H1 (cell line): ENCODE data around the gene DOC2A. TPM values are rescaled to one million over a fixed set of nuclear protein-coding genes. Genes with fewer than 3 reads are reported as not detected.

Experiments used
- CTCF ChIA-PET: fragments of 300-600 bp; sonication (Branson Sonifier 250); formaldehyde crosslinking; loops from one replicate; lab custom pipeline; 2021; ENCODE audit not compliant: partially characterized antibody; lab: Charles Lee
- POLR2A ChIA-PET: fragments of 300-600 bp; sonication (Branson Sonifier 250); formaldehyde crosslinking; loops from one replicate; lab custom pipeline; 2021; ENCODE audit warnings: inconsistent platforms; ENCODE audit not compliant: partially characterized antibody; lab: Charles Lee
- DNase-seq, 2 experiments: peaks; one replicate each; pipeline versions ENCODE4 v3.0.0 to v3.0.0-alpha.2; 2010 to 2022; ENCODE audit warnings: low spot score in 2 of 2, low read depth in 1 of 2, mixed read lengths in 1 of 2
- FAIRE-seq: peaks from 2 replicates; lab custom pipeline; 2011; peaks lifted over from hg19 to GRCh38; lab: Jason Lieb, UNC
- H2AFZ ChIP-seq: 2 replicates; pipeline ENCODE4 v1.8.1; 2012; ENCODE audit warnings: low read length, inconsistent platforms
- H2AK5ac ChIP-seq: 2 replicates; pipeline ENCODE4 v1.6.1; 2013; ENCODE audit warnings: low read depth, low read length
- H2BK120ac ChIP-seq: replicated peaks from 2 replicates; pipeline ENCODE3; 2013; ENCODE audit warnings: low read depth, low read length, inconsistent platforms
- H2BK12ac ChIP-seq: 2 replicates; pipeline ENCODE4 v1.6.1; 2013; ENCODE audit warnings: low read depth, low read length
- H2BK15ac ChIP-seq: 2 replicates; pipeline ENCODE4 v1.6.1; 2013; ENCODE audit warnings: low read length
- H2BK20ac ChIP-seq: 2 replicates; pipeline ENCODE4 v1.6.1; 2013; ENCODE audit warnings: low read length
- H2BK5ac ChIP-seq: 2 replicates; pipeline ENCODE4 v1.6.1; 2013; ENCODE audit warnings: low read depth, low read length
- H3K14ac ChIP-seq: 2 replicates; pipeline ENCODE4 v1.6.1; 2013; ENCODE audit warnings: inconsistent platforms; ENCODE audit not compliant: insufficient read length
- H3K18ac ChIP-seq: 2 replicates; pipeline ENCODE4 v1.6.1; 2013; ENCODE audit warnings: low read length; ENCODE audit errors: extremely low read depth
- H3K23ac ChIP-seq: 2 replicates; pipeline ENCODE4 v1.6.1; 2013; ENCODE audit warnings: inconsistent platforms; ENCODE audit not compliant: insufficient read length
- H3K23me2 ChIP-seq: 2 replicates; pipeline ENCODE4 v1.6.1; 2013; ENCODE audit warnings: low read depth, low read length
- H3K27ac ChIP-seq: 2 replicates; pipeline ENCODE4 v1.6.1; 2011; ENCODE audit warnings: low read depth, low read length, inconsistent platforms
- H3K27me3 ChIP-seq, 4 experiments: replicated peaks in 1 of 4; 1 replicate in 1 of 4; 2 replicates in 3 of 4; pipeline versions ENCODE4 v1.6.1 to v1.8.1; 2011 to 2013; ENCODE audit warnings: low read length in 3 of 4, mild to moderate bottlenecking in 3 of 4, inconsistent platforms in 2 of 4, mixed read lengths in 2 of 4, moderate library complexity in 1 of 4; ENCODE audit not compliant: control insufficient read depth in 3 of 4, insufficient read depth in 3 of 4; ENCODE audit errors: extremely low read depth in 1 of 4
- H3K36me3 ChIP-seq, 4 experiments: 2 replicates each; pipeline versions ENCODE4 v1.6.1 to v1.8.1; 2011 to 2013; ENCODE audit warnings: mild to moderate bottlenecking in 4 of 4, low read length in 3 of 4, moderate library complexity in 2 of 4, control low read depth in 1 of 4, inconsistent platforms in 1 of 4; ENCODE audit not compliant: insufficient read depth in 4 of 4, control insufficient read depth in 2 of 4
- H3K4ac ChIP-seq: replicated peaks from 2 replicates; pipeline ENCODE3; 2013; ENCODE audit warnings: low read length, low read depth, mixed read lengths, inconsistent platforms; ENCODE audit not compliant: insufficient read length
- H3K4me1 ChIP-seq, 4 experiments: replicated peaks in 1 of 4; 1 replicate in 1 of 4; 2 replicates in 3 of 4; pipeline versions ENCODE4 v1.6.1 to v1.8.1; 2011 to 2013; ENCODE audit warnings: low read length in 3 of 4, inconsistent platforms in 2 of 4, mixed read lengths in 1 of 4; ENCODE audit not compliant: insufficient read depth in 4 of 4, control insufficient read depth in 3 of 4
- H3K4me2 ChIP-seq, 2 experiments: 2 replicates each; pipeline versions ENCODE4 v1.6.1 to v1.8.1; 2011 to 2013; ENCODE audit warnings: low read depth in 2 of 2, low read length in 2 of 2, control low read depth in 1 of 2, inconsistent platforms in 1 of 2, mild to moderate bottlenecking in 1 of 2; ENCODE audit not compliant: insufficient read depth in 1 of 2
- H3K4me3 ChIP-seq, 4 experiments: fragments of 200-600, 300-600 bp in 1 of 4; sonication (generic), shearing (Covaris generic), sonication (Bioruptor Twin) in 1 of 4; 2 replicates each; pipeline versions ENCODE4 v1.5.1 to v1.8.1; 2011 to 2016; ENCODE audit warnings: low read length in 4 of 4, low read depth in 3 of 4, control low read depth in 2 of 4, inconsistent platforms in 2 of 4, mild to moderate bottlenecking in 2 of 4, mixed read lengths in 1 of 4, moderate library complexity in 1 of 4; ENCODE audit not compliant: insufficient read depth in 2 of 4; ENCODE audit errors: extremely low read depth in 1 of 4
- H3K56ac ChIP-seq: replicated peaks from 2 replicates; pipeline ENCODE3; 2013; ENCODE audit warnings: low read depth, mild to moderate bottlenecking, mixed read lengths, low read length, inconsistent platforms; ENCODE audit not compliant: insufficient read length
- H3K79me1 ChIP-seq: 2 replicates; pipeline ENCODE4 v1.6.1; 2013; ENCODE audit warnings: low read depth, low read length, control low read depth
- H3K79me2 ChIP-seq, 2 experiments: 2 replicates each; pipeline versions ENCODE4 v1.6.1 to v1.8.1; 2012 to 2013; ENCODE audit warnings: low read length in 2 of 2, mild to moderate bottlenecking in 2 of 2, inconsistent platforms in 1 of 2; ENCODE audit not compliant: insufficient read depth in 2 of 2, control insufficient read depth in 1 of 2
- H3K9ac ChIP-seq, 4 experiments: replicated peaks in 1 of 4; 1 replicate in 1 of 4; 2 replicates in 3 of 4; pipeline versions ENCODE4 v1.6.1 to v1.8.1; 2011 to 2013; ENCODE audit warnings: low read depth in 3 of 4, low read length in 3 of 4, control low read depth in 2 of 4, mild to moderate bottlenecking in 2 of 4, moderate library complexity in 2 of 4, inconsistent platforms in 1 of 4; ENCODE audit errors: extremely low read depth in 1 of 4
- H3K9me3 ChIP-seq, 2 experiments: 2 replicates each; pipeline versions ENCODE4 v1.6.1 to v1.8.1; 2012 to 2013; ENCODE audit warnings: mild to moderate bottlenecking in 2 of 2, moderate library complexity in 2 of 2, control low read depth in 1 of 2, inconsistent platforms in 1 of 2, low read depth in 1 of 2, low read length in 1 of 2, mixed read lengths in 1 of 2; ENCODE audit not compliant: insufficient read depth in 2 of 2
- H4K20me1 ChIP-seq, 2 experiments: replicated peaks in 1 of 2; 2 replicates each; pipeline versions ENCODE3 to v1.8.1; 2011 to 2013; ENCODE audit warnings: inconsistent platforms in 2 of 2, low read length in 2 of 2, mild to moderate bottlenecking in 1 of 2; ENCODE audit not compliant: insufficient read depth in 2 of 2, control insufficient read depth in 1 of 2
- H4K5ac ChIP-seq: 2 replicates; pipeline ENCODE4 v1.6.1; 2013; ENCODE audit warnings: low read length, low read depth, mixed read lengths, inconsistent platforms; ENCODE audit not compliant: insufficient read length
- H4K8ac ChIP-seq: 2 replicates; pipeline ENCODE4 v1.8.0; 2013; ENCODE audit warnings: mild to moderate bottlenecking, moderate library complexity, low read length, inconsistent platforms; ENCODE audit not compliant: insufficient read depth; ENCODE audit errors: extremely low read depth
- H4K91ac ChIP-seq: replicated peaks from 2 replicates; pipeline ENCODE3; 2013; ENCODE audit warnings: low read length, mixed read lengths, inconsistent platforms; ENCODE audit not compliant: insufficient read length
- CREB1 ChIP-seq: IDR thresholded peaks from 2 replicates; pipeline ENCODE4 v1.6.1; 2012; ENCODE audit warnings: inconsistent platforms
- FOSL1 ChIP-seq: IDR thresholded peaks from 2 replicates; pipeline ENCODE4 v1.6.1; 2011; ENCODE audit warnings: mild to moderate bottlenecking, low read depth, low read length, moderate library complexity; ENCODE audit not compliant: insufficient read depth
- GTF2F1 ChIP-seq: IDR thresholded peaks from 2 replicates; pipeline ENCODE4 v1.6.1; 2012; ENCODE audit warnings: low read depth, low read length, improper control_type of control experiment, borderline replicate concordance
- HDAC2 ChIP-seq, 2 experiments: fragments of 300-600 bp in 1 of 2; sonication (generic) in 1 of 2; IDR thresholded peaks; 2 replicates each; pipeline ENCODE4 v1.6.1; 2011 to 2012; ENCODE audit warnings: low read depth in 2 of 2, low read length in 2 of 2, mild to moderate bottlenecking in 2 of 2, moderate library complexity in 2 of 2, borderline replicate concordance in 1 of 2, inconsistent platforms in 1 of 2
- KDM4A ChIP-seq: IDR thresholded peaks from one replicate; pipeline ENCODE4 v1.7.1; 2012; ENCODE audit warnings: low read depth, mild to moderate bottlenecking, moderate library complexity, low read length, inconsistent platforms; ENCODE audit not compliant: severe bottlenecking
- KDM5A ChIP-seq: fragments of 200-600 bp; IDR thresholded peaks from 2 replicates; pipeline ENCODE4 v1.7.1; 2012; ENCODE audit warnings: mild to moderate bottlenecking, low read length, inconsistent platforms, mixed read lengths
- SIN3A ChIP-seq, 2 experiments: IDR thresholded peaks in 1 of 2; conservative IDR thresholded peaks in 1 of 2; 2 replicates each; pipeline ENCODE4 v1.6.1; 2011 to 2012; ENCODE audit warnings: low read length in 2 of 2, improper control_type of control experiment in 1 of 2, low read depth in 1 of 2, mild to moderate bottlenecking in 1 of 2
- YY1 ChIP-seq: IDR thresholded peaks from 2 replicates; pipeline ENCODE4 v1.6.1; 2011; ENCODE audit warnings: low read depth, mild to moderate bottlenecking, low read length
- whole genome bisulfite sequencing, 2 experiments: shearing (Covaris generic) in 1 of 2; methylation state at CpG; one replicate each; pipeline versions ENCODE4 v1.1.6 to v1.1.7; 2013 to 2015; ENCODE audit warnings: low lambda C conversion rate in 2 of 2, mixed read lengths in 2 of 2, inconsistent platforms in 1 of 2, low coverage in 1 of 2, missing lambda C conversion rate in 1 of 2; ENCODE audit not compliant: insufficient replicate concordance in 2 of 2, insufficient coverage in 1 of 2, insufficient read length in 1 of 2; ENCODE audit errors: extremely low coverage in 1 of 2, missing lambda C conversion rate in 1 of 2; 5-methylcytosine and 5-hydroxymethylcytosine counted together
- polyA plus RNA-seq, 7 experiments: library from polyadenylated mRNA; depleted of rRNA in 3 of 7; stranded (reverse) in 5 of 7; unstranded in 2 of 7; fragments of >200 nt in 5 of 7; fragments of 200-250 nt in 2 of 7; gene quantifications; 1 replicate in 5 of 7; 2 replicates in 1 of 7; 4 replicates in 1 of 7; pipeline versions ENCODE4 v1.2.1 to v1.2.3, GENCODE V29; 2011 to 2013; ENCODE audit warnings: missing spikeins in 2 of 7, mixed read lengths in 2 of 7
- total RNA-seq: library from RNA; stranded (reverse); fragmentation: NEBNext Ultra II Directional; extraction: Animal tissue kit (Norgen Biotek cat#: 25700); gene quantifications from 2 replicates; pipeline ENCODE4 v1.2.1, GENCODE V29; 2021
- TF ChIP-seq, protein P1 (sequence below), 3 experiments: IDR thresholded peaks; 1 replicate in 2 of 3; 2 replicates in 1 of 3; pipeline versions ENCODE4 v1.5.1 to v1.6.1; 2011; ENCODE audit warnings: low read length in 3 of 3, mild to moderate bottlenecking in 3 of 3, inconsistent platforms in 2 of 3, low read depth in 1 of 3, moderate library complexity in 1 of 3; ENCODE audit not compliant: insufficient read depth in 1 of 3; ENCODE audit errors: control extremely low read depth in 1 of 3

DOC2A gene
- total and polyA plus RNA-seq, 2 of the 8 experiments (the other 6 are each of a cell fraction or from before 2014, with no cell fraction given) = 13.9 to 20.7 TPM

DNA sequence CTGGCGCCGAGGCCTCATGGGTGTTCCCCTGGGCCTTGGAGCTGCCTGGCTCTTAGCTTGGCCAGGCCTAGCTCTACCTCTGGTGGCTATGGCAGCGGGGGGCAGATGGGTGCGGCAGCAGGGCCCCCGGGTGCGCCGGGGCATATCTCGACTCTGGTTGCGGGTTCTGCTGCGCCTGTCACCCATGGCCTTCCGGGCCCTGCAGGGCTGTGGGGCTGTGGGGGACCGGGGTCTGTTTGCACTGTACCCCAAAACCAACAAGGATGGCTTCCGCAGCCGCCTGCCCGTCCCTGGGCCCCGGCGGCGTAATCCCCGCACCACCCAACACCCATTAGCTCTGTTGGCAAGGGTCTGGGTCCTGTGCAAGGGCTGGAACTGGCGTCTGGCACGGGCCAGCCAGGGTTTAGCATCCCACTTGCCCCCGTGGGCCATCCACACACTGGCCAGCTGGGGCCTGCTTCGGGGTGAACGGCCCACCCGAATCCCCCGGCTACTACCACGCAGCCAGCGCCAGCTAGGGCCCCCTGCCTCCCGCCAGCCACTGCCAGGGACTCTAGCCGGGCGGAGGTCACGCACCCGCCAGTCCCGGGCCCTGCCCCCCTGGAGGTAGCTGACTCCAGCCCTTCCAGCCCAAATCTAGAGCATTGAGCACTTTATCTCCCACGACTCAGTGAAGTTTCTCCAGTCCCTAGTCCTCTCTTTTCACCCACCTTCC, 23.3 kb downstream of the DOC2A start:
- no peak overlapping the region for H3K56ac ChIP-seq
- no peak overlapping the region for H3K23ac ChIP-seq
- H3K14ac ChIP-seq = no peak overlapping the region
- H3K4me2 ChIP-seq = no peak overlapping the region
- FAIRE-seq = no peak
- H4K20me1 ChIP-seq = no peaks in the 10 kb centered on the region
- H2BK120ac ChIP-seq = no peak overlapping the region
- no peak overlapping the region for H4K8ac ChIP-seq
- no peaks in the 10 kb centered on the region for H3K79me2 ChIP-seq
- H2AFZ ChIP-seq = no peak overlapping the region
- H3K79me1 ChIP-seq = no peaks in the 10 kb centered on the region
- no peak overlapping the region for H4K91ac ChIP-seq
- no peak overlapping the region for H4K5ac ChIP-seq
- peaks cover 11 to 58% (median 46%) of the 10 kb centered on the region in 4 experiments for H3K36me3 ChIP-seq
- WGBS, 2 experiments = 95% methylated on average over 32 of the region's 35 CpGs; no CpG with 5 or more reads in 1 of the 2 experiments
- H3K9me3 ChIP-seq = no peaks in the 10 kb centered on the region
- no peak overlapping the region for H3K4me3 ChIP-seq
- no peak overlapping the region for H3K27ac ChIP-seq
- H2BK5ac ChIP-seq = no peak overlapping the region
- no peaks in the 10 kb centered on the region for H3K23me2 ChIP-seq
- ChIA-PET CTCF (interaction anchor here (0.9 to 2.0 kb wide), 6 partner anchors 12 to 68 kb away, joined by 3 to 7 read pairs (median 3); partner anchors contain the start of gene TLCD3B), POLR2A (interaction anchor here (2.7 kb wide), 1 partner anchor 14 kb away, joined by 14 read pairs; the partner anchor contains the start of gene TAOK2)
- no peaks in the 10 kb centered on the region for H3K4me1 ChIP-seq
- H3K27me3 ChIP-seq = no peaks in the 10 kb centered on the region
- no peak overlapping the region for H3K4ac ChIP-seq
- H2BK12ac ChIP-seq = no peak overlapping the region
- H2BK20ac ChIP-seq = no peak overlapping the region
- no peak overlapping the region for H3K18ac ChIP-seq
- no peak overlapping the region for H2BK15ac ChIP-seq
- H3K9ac ChIP-seq = no peak overlapping the region
- H2AK5ac ChIP-seq = no peak overlapping the region
- DNase-seq = no peak
- TF ChIP-seq KDM5A = no peak
- TF ChIP-seq, protein P1, sequence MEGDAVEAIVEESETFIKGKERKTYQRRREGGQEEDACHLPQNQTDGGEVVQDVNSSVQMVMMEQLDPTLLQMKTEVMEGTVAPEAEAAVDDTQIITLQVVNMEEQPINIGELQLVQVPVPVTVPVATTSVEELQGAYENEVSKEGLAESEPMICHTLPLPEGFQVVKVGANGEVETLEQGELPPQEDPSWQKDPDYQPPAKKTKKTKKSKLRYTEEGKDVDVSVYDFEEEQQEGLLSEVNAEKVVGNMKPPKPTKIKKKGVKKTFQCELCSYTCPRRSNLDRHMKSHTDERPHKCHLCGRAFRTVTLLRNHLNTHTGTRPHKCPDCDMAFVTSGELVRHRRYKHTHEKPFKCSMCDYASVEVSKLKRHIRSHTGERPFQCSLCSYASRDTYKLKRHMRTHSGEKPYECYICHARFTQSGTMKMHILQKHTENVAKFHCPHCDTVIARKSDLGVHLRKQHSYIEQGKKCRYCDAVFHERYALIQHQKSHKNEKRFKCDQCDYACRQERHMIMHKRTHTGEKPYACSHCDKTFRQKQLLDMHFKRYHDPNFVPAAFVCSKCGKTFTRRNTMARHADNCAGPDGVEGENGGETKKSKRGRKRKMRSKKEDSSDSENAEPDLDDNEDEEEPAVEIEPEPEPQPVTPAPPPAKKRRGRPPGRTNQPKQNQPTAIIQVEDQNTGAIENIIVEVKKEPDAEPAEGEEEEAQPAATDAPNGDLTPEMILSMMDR (IDR thresholded peaks at IDR 0.05; ENCODE audit: control extremely low read depth in 1 of 3, insufficient read depth in 1 of 3, low read depth in 1 of 3, low read length in 3 of 3) = no peak
- no peak for TF ChIP-seq GTF2F1
- TF ChIP-seq CREB1 = no peak
- no peak for TF ChIP-seq KDM4A
- no peak for TF ChIP-seq FOSL1
- no peak for TF ChIP-seq YY1
- no peak for TF ChIP-seq HDAC2 (IDR thresholded peaks at IDR 0.05; ENCODE audit: borderline replicate concordance in 1 of 2, low read depth in 2 of 2, low read length in 2 of 2)
- no peak for TF ChIP-seq SIN3A (conservative IDR thresholded peaks at IDR 0.05 in 1 of 2, IDR thresholded peaks at IDR 0.05 in 1 of 2; ENCODE audit: low read depth in 1 of 2, low read length in 2 of 2)
